Activated CD4-positive, alpha-beta T cell treated with anti-CD3 and anti-CD28 coated beads, Interleukin-2, amount 10 ng/mL, durations not matched to agents 7 days and 5 days (primary cell): ENCODE data around the gene TMEM238. TPM values are rescaled to one million over a fixed set of nuclear protein-coding genes. Genes with fewer than 3 reads are reported as not detected.

Source experiments
- CTCF ChIA-PET: fragments of 350-600 bp; sonication (Branson Sonifier 250); formaldehyde crosslinking; loops from one replicate; lab custom pipeline; 2021; ENCODE audit warnings: antibody characterized with exemption; lab: Charles Lee
- POLR2A ChIA-PET: fragments of 350-600 bp; sonication (Branson Sonifier 250); formaldehyde crosslinking; loops from one replicate; lab custom pipeline; 2021; ENCODE audit warnings: antibody characterized with exemption; lab: Charles Lee
- DNase-seq: peaks from one replicate; pipeline ENCODE4 v3.0.0-alpha.2; 2020
- H3K27ac Mint-ChIP-seq: one replicate; pipeline ENCODE4 v1.8.0; 2021; ENCODE audit warnings: mild to moderate bottlenecking, moderate library complexity, mixed read lengths
- H3K27me3 Mint-ChIP-seq: one replicate; pipeline ENCODE4 v1.8.0; 2021; ENCODE audit warnings: mixed read lengths
- H3K36me3 Mint-ChIP-seq: one replicate; pipeline ENCODE4 v1.8.0; 2021; ENCODE audit warnings: low read depth, mixed read lengths
- H3K4me1 Mint-ChIP-seq: one replicate; pipeline ENCODE4 v1.8.0; 2021; ENCODE audit warnings: mixed read lengths
- H3K4me3 Mint-ChIP-seq: one replicate; pipeline ENCODE4 v1.8.0; 2021; ENCODE audit warnings: mild to moderate bottlenecking, moderate library complexity, mixed read lengths
- H3K9me3 Mint-ChIP-seq: one replicate; pipeline ENCODE4 v1.8.0; 2021; ENCODE audit warnings: mixed read lengths
- total RNA-seq, 2 experiments: library from RNA; stranded (reverse); gene quantifications; one replicate each; pipeline ENCODE4 v1.2.3, GENCODE V29; 2021

Gene TMEM238
- total RNA-seq, 2 experiments from 2014 or later = 20.6 to 29.8 TPM

GRCh38 chr19:55384920-55385723 is 1.0 kb upstream of the TMEM238 start:
- peaks cover 53% of the 10 kb centered on the region for H3K36me3 Mint-ChIP-seq
- peaks cover 61% of the 10 kb centered on the region for H3K4me1 Mint-ChIP-seq
- H3K27ac Mint-ChIP-seq = peak overlapping the region; percentile 96

DNA sequence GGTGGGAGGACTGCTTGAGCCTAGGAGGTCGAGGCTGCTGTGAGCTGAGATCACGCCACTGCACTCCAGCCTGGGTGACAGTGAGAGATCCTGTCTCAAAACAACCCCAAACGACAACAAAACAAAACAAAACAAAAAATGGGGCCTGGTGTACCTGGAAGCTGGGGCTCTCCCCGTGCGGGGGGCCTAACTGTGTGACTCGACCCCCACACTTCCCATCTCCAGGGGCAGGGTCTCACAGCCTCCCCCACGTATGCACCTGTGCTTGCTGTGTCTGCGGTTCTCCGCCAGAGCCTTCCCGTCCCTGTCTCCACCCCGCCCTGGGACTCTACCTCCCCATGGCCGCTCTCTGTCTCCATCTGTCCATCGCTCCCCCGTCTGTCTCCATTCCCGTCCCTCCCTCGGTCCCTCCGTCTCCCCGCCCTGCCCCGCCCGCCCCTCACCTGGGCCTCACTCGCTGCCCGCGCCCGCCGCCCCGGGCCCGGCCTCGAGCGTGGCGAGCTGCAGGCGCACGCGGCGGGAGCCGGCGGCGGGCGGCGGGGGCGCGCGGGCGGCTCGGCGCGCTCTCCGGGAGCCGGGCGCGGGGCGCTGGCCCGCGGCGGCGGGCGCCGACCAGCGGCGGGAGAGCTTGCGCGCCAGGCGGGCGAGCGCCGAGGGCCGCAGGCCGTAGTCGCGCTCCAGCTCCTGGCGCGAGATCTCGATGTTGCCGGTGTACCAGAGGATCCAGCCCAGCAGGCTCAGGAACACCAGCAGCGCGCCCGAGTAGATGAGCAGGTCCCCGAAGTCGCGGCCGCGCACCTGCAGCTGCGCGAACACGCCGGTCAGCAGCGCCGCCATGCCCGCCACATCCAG is 587 bp downstream of the TMEM238 start:
- no peaks in the 10 kb centered on the region for H3K27me3 Mint-ChIP-seq
- ChIA-PET POLR2A (interaction anchor here (0.9 to 2.6 kb wide), 4 partner anchors 22 to 124 kb away, joined by 3 to 12 read pairs (median 4); partner anchors contain the start of genes PPP6R1 and UBE2S), CTCF (interaction anchor here (0.6 to 2.0 kb wide), 18 partner anchors 8 to 270 kb away, joined by 3 to 8 read pairs (median 4); no protein-coding TSS in a partner anchor)
- H3K27ac Mint-ChIP-seq = peak overlapping the region; percentile 95
- peaks cover 49% of the 10 kb centered on the region for H3K4me1 Mint-ChIP-seq
- peak; percentile 56 for DNase-seq
- H3K36me3 Mint-ChIP-seq = peaks cover 41% of the 10 kb centered on the region
- no peaks in the 10 kb centered on the region for H3K9me3 Mint-ChIP-seq
- H3K4me3 Mint-ChIP-seq = peak overlapping the region; percentile 88

More at GRCh38 chr19:55384920-55385723, 1.0 kb upstream of the TMEM238 start:
- peak; percentile 98 for DNase-seq
- H3K4me3 Mint-ChIP-seq = peak overlapping the region; percentile 99
- ChIA-PET POLR2A (interaction anchor here (0.6 to 2.6 kb wide), 3 partner anchors 22 to 244 kb away, joined by 3 to 12 read pairs (median 5); partner anchors contain the start of genes PPP6R1 and UBE2S), CTCF (interaction anchor here (0.9 to 1.5 kb wide), 7 partner anchors 10 to 84 kb away, joined by 3 to 5 read pairs (median 3); no protein-coding TSS in a partner anchor)
- H3K27me3 Mint-ChIP-seq = no peaks in the 10 kb centered on the region
- no peaks in the 10 kb centered on the region for H3K9me3 Mint-ChIP-seq

GRCh38 chr19:55382522-55383054 is 1.5 kb downstream of the TMEM238 start:
- Mint-ChIP-seq H3K27ac (peak overlapping the region; percentile 95), H3K4me1 (peaks cover 40% of the 10 kb centered on the region), H3K4me3 (peak overlapping the region; percentile 88), H3K27me3 (no peaks in the 10 kb centered on the region), H3K9me3 (no peaks in the 10 kb centered on the region), H3K36me3 (peaks cover 33% of the 10 kb centered on the region)
- DNase-seq = no peak
- CTCF ChIA-PET = interaction anchor here (0.8 to 2.0 kb wide), 8 partner anchors 12 to 85 kb away, joined by 3 to 8 read pairs (median 4); no protein-coding TSS in a partner anchor
- POLR2A ChIA-PET = interaction anchor here (1.3 kb wide), 1 partner anchor 80 kb away, joined by 3 read pairs; no protein-coding TSS in a partner anchor

- ChIA-PET POLR2A (no interaction called here), CTCF (no interaction called here)
- H3K27ac Mint-ChIP-seq = no peak overlapping the region
- no peaks in the 10 kb centered on the region for H3K27me3 Mint-ChIP-seq
- H3K4me1 Mint-ChIP-seq = peaks cover 34% of the 10 kb centered on the region
- peaks cover 27% of the 10 kb centered on the region for H3K36me3 Mint-ChIP-seq
- peak overlapping the region; percentile 88 for H3K4me3 Mint-ChIP-seq
- no peak for DNase-seq
- no peaks in the 10 kb centered on the region for H3K9me3 Mint-ChIP-seq
Measured at GRCh38 chr19:55382013-55382412, 2.1 kb downstream of the TMEM238 start.

- Mint-ChIP-seq H3K36me3 (peaks cover 14% of the 10 kb centered on the region), H3K4me1 (peaks cover 21% of the 10 kb centered on the region), H3K9me3 (no peaks in the 10 kb centered on the region), H3K4me3 (no peak overlapping the region), H3K27ac (no peak overlapping the region), H3K27me3 (peaks cover 2% of the 10 kb centered on the region)
- ChIA-PET CTCF (no interaction called here), POLR2A (no interaction called here)
- DNase-seq = no peak
Measured at GRCh38 chr19:55379174-55379573, 4.9 kb downstream of the TMEM238 start.

- Mint-ChIP-seq H3K9me3 (no peaks in the 10 kb centered on the region), H3K36me3 (peaks cover 14% of the 10 kb centered on the region), H3K4me1 (peaks cover 12% of the 10 kb centered on the region), H3K27me3 (peaks cover 9% of the 10 kb centered on the region), H3K4me3 (no peak overlapping the region), H3K27ac (no peak overlapping the region)
- ChIA-PET POLR2A (no interaction called here), CTCF (no interaction called here)
- DNase-seq = no peak
Measured at GRCh38 chr19:55377356-55378131, 6.5 kb downstream of the TMEM238 start.

GRCh38 chr19:55376241-55376933 is 7.7 kb downstream of the TMEM238 start, which contains the start of gene TMEM190:
Gene TMEM190, plus strand, starts transcription at chr19:55376826. Its CDS starts 28 bp downstream, at chr19:55376854.
- DNase-seq = no peak
- Mint-ChIP-seq H3K27ac (no peak within 1 kb of the TSS), H3K36me3 (peaks cover 5% of the 10 kb centered on the region), H3K4me1 (peaks cover under 1% of the 10 kb centered on the region), H3K4me3 (no peak within 1 kb of the TSS), H3K9me3 (no peaks in the 10 kb centered on the region), H3K27me3 (peaks cover 20% of the 10 kb centered on the region)
- ChIA-PET POLR2A (interaction anchor here (0.5 kb wide), 1 partner anchor 36 kb away, joined by 4 read pairs; no protein-coding TSS in a partner anchor), CTCF (interaction anchor here (0.9 to 1.5 kb wide), 2 partner anchors 8 to 10 kb away, joined by 3 to 5 read pairs; partner anchors contain the start of gene TMEM238)

DNA sequence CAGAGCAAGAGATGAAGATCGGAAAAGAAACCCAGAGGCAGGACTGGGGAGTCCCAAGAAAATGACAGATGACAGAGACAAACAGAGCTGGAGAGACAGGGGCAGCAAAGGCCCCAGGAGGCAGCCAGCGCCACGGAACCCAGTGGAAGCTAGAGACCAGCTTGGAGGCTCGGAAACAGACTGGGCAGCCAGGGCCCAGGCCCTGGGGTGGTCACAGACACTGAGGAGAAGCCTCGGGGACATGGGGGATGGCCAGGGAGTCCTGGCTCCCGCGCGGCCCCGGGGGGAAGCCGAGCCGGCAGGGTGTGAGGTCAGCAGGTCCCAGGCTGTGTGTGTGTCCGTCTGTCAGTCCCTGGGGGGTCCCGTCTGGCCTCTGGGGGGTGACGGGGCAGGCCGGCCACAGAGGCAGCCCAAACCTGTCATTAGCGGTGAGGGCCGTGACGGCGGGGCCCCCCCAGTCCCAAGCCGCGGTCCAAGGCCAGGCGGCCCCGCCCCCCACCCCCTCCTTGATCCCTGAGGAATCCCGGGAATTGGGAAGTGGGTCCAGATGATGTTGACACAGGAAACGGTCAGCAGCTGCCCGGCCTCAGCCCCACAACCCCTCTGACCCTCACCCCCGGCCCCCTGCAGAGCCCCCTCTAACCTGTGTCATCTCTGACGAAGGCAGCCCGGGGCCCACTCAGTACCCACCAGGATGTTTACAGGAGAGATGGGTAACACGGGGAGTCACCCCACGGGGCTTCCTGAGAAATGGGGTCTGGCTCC is 9.9 kb downstream of the TMEM238 start:
- no peak overlapping the region for H3K4me3 Mint-ChIP-seq
- H3K27me3 Mint-ChIP-seq = peaks cover 35% of the 10 kb centered on the region
- ChIA-PET POLR2A (no interaction called here), CTCF (no interaction called here)
- no peaks in the 10 kb centered on the region for H3K9me3 Mint-ChIP-seq
- H3K4me1 Mint-ChIP-seq = peaks cover 2% of the 10 kb centered on the region
- peaks cover 3% of the 10 kb centered on the region for H3K36me3 Mint-ChIP-seq
- H3K27ac Mint-ChIP-seq = no peak overlapping the region
- no peak for DNase-seq

GRCh38 chr19:55373306-55373992 is 10.6 kb downstream of the TMEM238 start:
- ChIA-PET CTCF (interaction anchor here (0.6 to 1.0 kb wide), 2 partner anchors 11 to 94 kb away, joined by 3 read pairs; partner anchors contain the start of gene TMEM238), POLR2A (no interaction called here)
- peaks cover 39% of the 10 kb centered on the region for H3K27me3 Mint-ChIP-seq
- H3K4me3 Mint-ChIP-seq = no peak overlapping the region
- peaks cover 3% of the 10 kb centered on the region for H3K36me3 Mint-ChIP-seq
- no peak overlapping the region for H3K27ac Mint-ChIP-seq
- peaks cover 2% of the 10 kb centered on the region for H3K4me1 Mint-ChIP-seq
- DNase-seq = no peak
- no peaks in the 10 kb centered on the region for H3K9me3 Mint-ChIP-seq
